ENCODE results near the gene EVI5L.

GRCh38 chr19:7879836-7880235, 49.8 kb downstream of the EVI5L start:
- TF ChIP-seq MAFK (IDR thresholded peaks at IDR 0.05; ENCODE audit: low read depth, low read length) (no peak), POLR2A (IDR thresholded peaks at IDR 0.05; ENCODE audit: low read depth, low read length) (no peak), CTCF (conservative IDR thresholded peaks at IDR 0.05; ENCODE audit: low read depth, low read length) (no peak), MXI1 (IDR thresholded peaks at IDR 0.05; ENCODE audit: borderline replicate concordance, low read depth, low read length) (no peak), CHD1 (IDR thresholded peaks at IDR 0.05; ENCODE audit: low read depth, low read length) (no peak), SMC3 (IDR thresholded peaks at IDR 0.05; ENCODE audit: low read depth, low read length) (no peak), MAZ (IDR thresholded peaks at IDR 0.05; ENCODE audit: borderline replicate concordance, low read depth, low read length) (no peak), RAD21 (IDR thresholded peaks at IDR 0.05; ENCODE audit: low read length) (no peak), RFX5 (IDR thresholded peaks at IDR 0.05; ENCODE audit: low read depth, low read length) (no peak), ELK1 (IDR thresholded peaks at IDR 0.05; ENCODE audit: borderline replicate concordance, low read depth, low read length) (no peak), FOS (IDR thresholded peaks at IDR 0.05; ENCODE audit: low read depth, low read length) (no peak)
